SU-DHL-6 (cell line): ENCODE data around the gene MZT1.

Source experiments
- H2AFZ ChIP-seq: fragments of 200-600 bp; sonication (generic); 2 replicates; pipeline ENCODE4 v1.6.1; 2014; ENCODE audit warnings: low read depth, mild to moderate bottlenecking, moderate library complexity, mixed read lengths, antibody characterized with exemption, low read length; ENCODE audit not compliant: severe bottlenecking
- H3F3A ChIP-seq: fragments of 200-600 bp; shearing (Covaris generic); 2 replicates; pipeline ENCODE4 v1.6.0; 2016; ENCODE audit warnings: antibody characterized with exemption, mild to moderate bottlenecking; ENCODE audit not compliant: insufficient read depth
- H3K27ac ChIP-seq: fragments of 200-600 bp; sonication (generic); 2 replicates; pipeline ENCODE4 v1.5.1; 2016; ENCODE audit warnings: low read depth, mild to moderate bottlenecking, low read length, moderate library complexity, mixed read lengths
- H3K27me3 ChIP-seq: fragments of 200-600 bp; sonication (generic), shearing (Covaris generic); 2 replicates; pipeline ENCODE4 v1.6.0; 2014; ENCODE audit warnings: mild to moderate bottlenecking, low read length
- H3K36me3 ChIP-seq: fragments of 200-600 bp; sonication (generic); 2 replicates; pipeline ENCODE4 v1.6.1; 2014; ENCODE audit warnings: mild to moderate bottlenecking, low read length, mixed read lengths
- H3K4me2 ChIP-seq: fragments of 300-600, 200-600 bp; shearing (Covaris generic), sonication (generic); 2 replicates; pipeline ENCODE4 v1.6.0; 2014; ENCODE audit warnings: low read length, low read depth, mild to moderate bottlenecking; ENCODE audit not compliant: poor library complexity, severe bottlenecking
- H3K4me3 ChIP-seq: fragments of 200-600 bp; sonication (generic); 2 replicates; pipeline ENCODE4 v1.5.1; 2014; ENCODE audit warnings: antibody characterized with exemption, low read length, mild to moderate bottlenecking, mixed read lengths; ENCODE audit not compliant: insufficient read depth, poor library complexity, severe bottlenecking
- H3K79me2 ChIP-seq: fragments of 200-600 bp; sonication (generic); 2 replicates; pipeline ENCODE4 v1.6.1; 2014; ENCODE audit warnings: mild to moderate bottlenecking, low read length, moderate library complexity; ENCODE audit not compliant: insufficient read depth
- H3K9ac ChIP-seq: fragments of 200-600 bp; sonication (generic); 2 replicates; pipeline ENCODE4 v1.7.0; 2014; ENCODE audit warnings: mild to moderate bottlenecking, low read length
- H3K9me2 ChIP-seq: fragments of 200-600 bp; sonication (generic); replicated peaks from 2 replicates; pipeline ENCODE4 v1.6.1; 2014; ENCODE audit warnings: low read length; ENCODE audit not compliant: insufficient read depth
- H3K9me3 ChIP-seq: fragments of 200-600 bp; sonication (generic); 2 replicates; pipeline ENCODE4 v1.6.1; 2014; ENCODE audit warnings: low read length, mixed read lengths; ENCODE audit not compliant: insufficient read depth
- H4K20me1 ChIP-seq: fragments of 200-600 bp; sonication (generic); 2 replicates; pipeline ENCODE4 v1.6.1; 2014; ENCODE audit warnings: low read depth, mild to moderate bottlenecking, antibody characterized with exemption, low read length, moderate library complexity, mixed read lengths
- CTCF ChIP-seq: fragments of 200-600 bp; sonication (generic); IDR thresholded peaks from one replicate; pipeline ENCODE4 v1.5.1; 2017; ENCODE audit warnings: antibody characterized with exemption, mild to moderate bottlenecking, low read length, moderate library complexity; ENCODE audit not compliant: insufficient read depth, poor library complexity, severe bottlenecking
- EZH2phosphoT487 ChIP-seq: fragments of 200-600 bp; sonication (generic), shearing (Covaris generic); conservative IDR thresholded peaks from 2 replicates; pipeline ENCODE4 v1.6.1; 2018; ENCODE audit warnings: mild to moderate bottlenecking, antibody characterized with exemption, low read length, moderate library complexity, mixed read lengths

MZT1 gene

GRCh38 chr13:72760189-72760588 lies 32.8 kb upstream of the MZT1 start:
- Histone ChIP-seq H3K4me3 (no peak overlapping the region), H3K79me2 (no peaks in the 10 kb centered on the region), H3F3A (peaks cover 18% of the 10 kb centered on the region; the same call in 1 of the 2 replicates), H3K9me3 (no peaks in the 10 kb centered on the region), H3K27me3 (no peaks in the 10 kb centered on the region), H3K9ac (no peak overlapping the region), H4K20me1 (no peaks in the 10 kb centered on the region), H3K27ac (no peak overlapping the region), H3K9me2 (no peaks in the 10 kb centered on the region), H3K4me2 (no peak overlapping the region), H2AFZ (no peak overlapping the region), H3K36me3 (peaks cover 67% of the 10 kb centered on the region)
- TF ChIP-seq EZH2phosphoT487, result no peak
- TF ChIP-seq CTCF, result no peak

GRCh38 chr13:72757792-72758535 lies 30.5 kb upstream of the MZT1 start:
- TF ChIP-seq EZH2phosphoT487 (no peak), CTCF (no peak)
- Histone ChIP-seq H3K4me2 (no peak overlapping the region), H3K27ac (no peak overlapping the region), H3K36me3 (peaks cover 66% of the 10 kb centered on the region), H3K9ac (no peak overlapping the region), H3K4me3 (no peak overlapping the region), H2AFZ (no peak overlapping the region), H4K20me1 (peaks cover 6% of the 10 kb centered on the region; the same call in 1 of the 2 replicates), H3K9me2 (no peaks in the 10 kb centered on the region), H3K27me3 (no peaks in the 10 kb centered on the region), H3K79me2 (peaks cover 4% of the 10 kb centered on the region; the same call in 1 of the 2 replicates), H3K9me3 (no peaks in the 10 kb centered on the region), H3F3A (peaks cover 23% of the 10 kb centered on the region)

GRCh38 chr13:72754111-72754510 lies 26.7 kb upstream of the MZT1 start:
- H3K4me2 ChIP-seq, result no peak overlapping the region
- no peak overlapping the region for H2AFZ ChIP-seq
- H3K9me2 ChIP-seq, result no peaks in the 10 kb centered on the region
- H3K9ac ChIP-seq, result no peak overlapping the region
- H3K9me3 ChIP-seq, result no peaks in the 10 kb centered on the region
- no peak for TF ChIP-seq CTCF
- TF ChIP-seq EZH2phosphoT487, result no peak
- no peaks in the 10 kb centered on the region for H3K27me3 ChIP-seq
- H4K20me1 ChIP-seq, result peaks cover 10% of the 10 kb centered on the region
- H3F3A ChIP-seq, result peaks cover 24% of the 10 kb centered on the region
- no peak overlapping the region for H3K4me3 ChIP-seq
- no peak overlapping the region for H3K27ac ChIP-seq
- peaks cover 18% of the 10 kb centered on the region for H3K79me2 ChIP-seq
- H3K36me3 ChIP-seq, result peaks cover 62% of the 10 kb centered on the region
